Upper lobe of left lung (tissue), 4 donors: Measurements from ENCODE around the gene C3orf49.

Experiments used
- EP300 ChIP-seq, 4 donors: sonication (generic); formaldehyde crosslinking; IDR thresholded peaks; one replicate each; pipeline ENCODE4 v1.5.1; 2017; ENCODE audit warnings: antibody characterized with exemption in 4 of 4, control low read depth in 2 of 4
- POLR2A ChIP-seq, 4 donors: fragments of 450-650 bp; IDR thresholded peaks; one replicate each; pipeline ENCODE4 v1.5.1; 2016 to 2017; ENCODE audit warnings: antibody characterized with exemption in 4 of 4, mild to moderate bottlenecking in 2 of 4
- POLR2AphosphoS5 ChIP-seq, 2 donors: sonication (generic); formaldehyde crosslinking; IDR thresholded peaks; one replicate each; pipeline ENCODE4 v1.5.1; 2017; ENCODE audit warnings: antibody characterized with exemption in 2 of 2
- TF ChIP-seq, protein P1 (sequence below), 6 experiments: fragments of 450-650 bp in 4 of 6; fragments of 200-600 bp in 2 of 6; sonication (generic) in 2 of 6; IDR thresholded peaks; one replicate each; pipeline ENCODE4 v1.5.1; 2016 to 2019; ENCODE audit warnings: antibody characterized with exemption in 6 of 6

- TF ChIP-seq EP300 (IDR thresholded peaks at IDR 0.05), result no peak
- TF ChIP-seq, protein P1, sequence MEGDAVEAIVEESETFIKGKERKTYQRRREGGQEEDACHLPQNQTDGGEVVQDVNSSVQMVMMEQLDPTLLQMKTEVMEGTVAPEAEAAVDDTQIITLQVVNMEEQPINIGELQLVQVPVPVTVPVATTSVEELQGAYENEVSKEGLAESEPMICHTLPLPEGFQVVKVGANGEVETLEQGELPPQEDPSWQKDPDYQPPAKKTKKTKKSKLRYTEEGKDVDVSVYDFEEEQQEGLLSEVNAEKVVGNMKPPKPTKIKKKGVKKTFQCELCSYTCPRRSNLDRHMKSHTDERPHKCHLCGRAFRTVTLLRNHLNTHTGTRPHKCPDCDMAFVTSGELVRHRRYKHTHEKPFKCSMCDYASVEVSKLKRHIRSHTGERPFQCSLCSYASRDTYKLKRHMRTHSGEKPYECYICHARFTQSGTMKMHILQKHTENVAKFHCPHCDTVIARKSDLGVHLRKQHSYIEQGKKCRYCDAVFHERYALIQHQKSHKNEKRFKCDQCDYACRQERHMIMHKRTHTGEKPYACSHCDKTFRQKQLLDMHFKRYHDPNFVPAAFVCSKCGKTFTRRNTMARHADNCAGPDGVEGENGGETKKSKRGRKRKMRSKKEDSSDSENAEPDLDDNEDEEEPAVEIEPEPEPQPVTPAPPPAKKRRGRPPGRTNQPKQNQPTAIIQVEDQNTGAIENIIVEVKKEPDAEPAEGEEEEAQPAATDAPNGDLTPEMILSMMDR (IDR thresholded peaks at IDR 0.05), result no peak
- no peak for TF ChIP-seq POLR2AphosphoS5 (IDR thresholded peaks at IDR 0.05)
- no peak for TF ChIP-seq POLR2A (IDR thresholded peaks at IDR 0.05)
Measured at GRCh38 chr3:63830526-63830925, 11.4 kb downstream of the C3orf49 start.
